ENCODE results near the gene ADD2.

DNA sequence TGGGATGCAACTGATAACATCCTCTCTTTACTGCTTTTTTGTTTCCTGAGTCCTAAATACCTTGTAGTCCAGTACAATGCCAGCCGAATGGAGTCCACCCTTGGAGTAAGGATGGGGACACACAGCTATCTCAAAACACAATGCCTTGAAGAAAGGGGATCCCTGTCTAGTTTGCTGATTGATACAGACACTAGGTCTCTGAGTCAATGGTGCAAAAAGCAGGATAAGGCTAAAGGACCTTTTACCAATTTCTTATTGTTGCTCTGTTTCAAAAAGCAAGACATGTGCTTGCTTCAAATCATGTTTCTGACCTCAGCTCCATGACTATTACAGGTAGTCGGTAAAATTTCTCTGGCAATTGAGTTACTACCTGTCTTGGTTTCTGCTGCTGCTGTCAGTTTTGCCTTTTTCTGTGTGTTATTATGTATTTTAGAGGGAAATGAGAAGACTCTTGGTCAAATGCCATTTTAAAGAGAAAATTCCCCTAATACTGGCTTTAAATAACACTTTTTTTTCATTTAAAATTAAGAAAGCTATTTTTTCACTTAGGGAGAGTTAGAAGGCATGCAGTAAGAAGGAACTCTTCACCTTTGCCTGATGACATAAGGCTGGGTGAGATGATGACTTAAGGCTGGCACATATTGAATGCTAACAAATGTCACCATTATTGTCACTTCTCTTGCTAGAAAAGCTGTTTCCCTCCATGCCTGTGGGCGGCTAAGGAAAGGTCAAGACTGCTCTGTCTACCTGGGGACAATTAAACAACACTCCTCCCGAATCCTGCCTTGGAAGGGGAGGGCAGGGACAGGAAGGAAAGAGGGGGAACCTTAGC, 27.4 kb upstream of the ADD2 start:
- no peak for TF ChIP-seq POLR2A (IDR thresholded peaks at IDR 0.05; ENCODE audit: extremely low read depth, insufficient read length)
- no peak for TF ChIP-seq CTCF (IDR thresholded peaks at IDR 0.05; ENCODE audit: low read depth, low read length)
- TF ChIP-seq MYC (IDR thresholded peaks at IDR 0.05; ENCODE audit: low read depth, low read length) = no peak

Measured in NB4 (cell line).